Heart left ventricle (tissue), 16 donors: Measurements from ENCODE around the gene SLC35F3. TPM values are rescaled to one million over a fixed set of nuclear protein-coding genes. Genes with fewer than 3 reads are reported as not detected.

Experiments
- ATAC-seq, 4 donors: fragments of 200-7000 bp; cut with Tn5 transposase; one replicate each; pipeline ENCODE4 v1.9.1; 2020 to 2022; ENCODE audit warnings: moderate library complexity in 4 of 4, mild to moderate bottlenecking in 3 of 4, moderate number of reproducible peaks in 1 of 4
- DNase-seq, 5 donors: peaks; one replicate each; pipeline ENCODE4 v3.0.0-alpha.2; 2020
- H3K27ac ChIP-seq, 12 donors: fragments of 200-600 bp; sonication (generic) in 4 of 12; one replicate each; pipeline versions ENCODE4 v1.5.0 to v1.8.0; 2016 to 2022; ENCODE audit warnings: mild to moderate bottlenecking in 2 of 12
- H3K27me3 ChIP-seq, 9 donors: fragments of 200-600 bp; sonication (generic) in 2 of 9; one replicate each; pipeline versions ENCODE4 v1.5.1 to v1.8.0; 2016 to 2022; ENCODE audit warnings: mild to moderate bottlenecking in 3 of 9
- H3K36me3 ChIP-seq, 9 donors: fragments of 200-600 bp; sonication (generic) in 2 of 9; one replicate each; pipeline versions ENCODE4 v1.5.0 to v1.8.0; 2018 to 2022; ENCODE audit warnings: mild to moderate bottlenecking in 2 of 9
- H3K4me1 ChIP-seq, 12 donors: fragments of 200-600 bp; sonication (generic) in 4 of 12; one replicate each; pipeline versions ENCODE4 v1.5.0 to v1.8.0; 2016 to 2022; ENCODE audit warnings: mild to moderate bottlenecking in 3 of 12
- H3K4me3 ChIP-seq, 12 donors: fragments of 200-600 bp; sonication (generic) in 4 of 12; one replicate each; pipeline versions ENCODE4 v1.5.0 to v1.8.0; 2017 to 2022; ENCODE audit warnings: mild to moderate bottlenecking in 9 of 12, moderate library complexity in 4 of 12
- H3K9me3 ChIP-seq, 12 donors: fragments of 200-600 bp; sonication (generic) in 4 of 12; one replicate each; pipeline versions ENCODE4 v1.5.0 to v1.8.0; 2016 to 2022; ENCODE audit warnings: mild to moderate bottlenecking in 1 of 12
- POLR2A ChIP-seq, 2 donors: fragments of 450-650 bp; IDR thresholded peaks; one replicate each; pipeline ENCODE4 v1.6.1; 2017; ENCODE audit warnings: antibody characterized with exemption in 2 of 2, mild to moderate bottlenecking in 2 of 2, moderate library complexity in 2 of 2
- WGBS, 4 donors: extraction: QIAGEN DNeasy Blood & Tissue Kit in 2 of 4; methylation state at CpG; one replicate each; pipeline versions ENCODE4 v1.1.5 to v1.1.7; 2013 to 2018; 5-methylcytosine and 5-hydroxymethylcytosine counted together
- intact Hi-C, 10 donors: fragments of 100-400 bp; cut with DNase I; formaldehyde crosslinking; loops; one replicate each; pipeline versions ENCODE4 v1.11.1 to v1.14.2; 2022
- polyA plus RNA-seq, 2 donors: library from polyadenylated mRNA; stranded (reverse); fragments of 200-250 nt; gene quantifications; one replicate each; pipeline ENCODE4 v1.2.3, GENCODE V29; 2013
- total RNA-seq, 9 donors: library from RNA; depleted of rRNA in 2 of 9; stranded (reverse); fragments of >200 nt in 2 of 9; fragmentation: NEBNext Ultra II Directional in 3 of 9; extraction: Animal tissue kit (Norgen Biotek cat#: 25700) in 3 of 9; gene quantifications; one replicate each; pipeline versions ENCODE4 v1.1.0 to v1.2.4, GENCODE V29; 2016 to 2023
- TF ChIP-seq, protein P1 (sequence below), 12 donors: fragments of 200-600 bp; sonication (generic) in 4 of 12; IDR thresholded peaks; one replicate each; pipeline versions ENCODE4 v1.5.0 to v1.8.0; 2018 to 2022; ENCODE audit warnings: antibody characterized with exemption in 12 of 12, mild to moderate bottlenecking in 5 of 12
- donor health status: ischemic (EF 13 %, LVEDD 7.1; RV severe dilation, severe dysfunction).
- donor health status: healthy with polysubstance abuse.
- donor health status: DM: no; HTN: yes; CAD: no.
- donor health status: DM: no; HTN: no; CAD: no.
- donor health status: ischemic (EF 25% LVEDD 6.9; RV normal size, moderate dysfunction).
- donor health status: ischemic (EF 25% LVEDD 5.7; RV mildly dilated, moderate dysfunction).
- donor health status: healthy.
- donor health status: DM: yes; HTN: yes; CAD: no.
- donor health status: ischemic (EF 35%, LVEDD 5.7; RV mildly dilated, moderate dysfunction).
- donor health status: nonischemic (EF 11% LVEDD 7.7; RV severe dilation, severe dysfunction).
- donor health status: DM: yes; HTN: yes; CAD: no.
- donor health status: PGD.
- donor health status: ischemic (EF 29% LVEDD 5.4; RV normal size, mild dysfunction).
- donor health status: nonischemic (EF 23%, LVEDD 6.1; RV moderate dilation, normal function).

The SLC35F3 gene
- total and polyA plus RNA-seq, 11 donors, result 0.03 to 0.11 (median 0.11) TPM; not detected in 8

- no peaks in the 10 kb centered on the region for H3K4me1 ChIP-seq
- H3K9me3 ChIP-seq, result peaks cover 0 to 2% (median 0%) of the 10 kb centered on the region in 12 donors
- H3K36me3 ChIP-seq, result no peaks in the 10 kb centered on the region
- 81 to 86% (median 85%) methylated on average over 13 of the region's 13 CpGs for WGBS, 4 donors
- H3K27ac ChIP-seq, result no peak overlapping the region
- no peak for ATAC-seq
- DNase-seq, result no peak
- no peak overlapping the region for H3K4me3 ChIP-seq
- TF ChIP-seq, protein P1, sequence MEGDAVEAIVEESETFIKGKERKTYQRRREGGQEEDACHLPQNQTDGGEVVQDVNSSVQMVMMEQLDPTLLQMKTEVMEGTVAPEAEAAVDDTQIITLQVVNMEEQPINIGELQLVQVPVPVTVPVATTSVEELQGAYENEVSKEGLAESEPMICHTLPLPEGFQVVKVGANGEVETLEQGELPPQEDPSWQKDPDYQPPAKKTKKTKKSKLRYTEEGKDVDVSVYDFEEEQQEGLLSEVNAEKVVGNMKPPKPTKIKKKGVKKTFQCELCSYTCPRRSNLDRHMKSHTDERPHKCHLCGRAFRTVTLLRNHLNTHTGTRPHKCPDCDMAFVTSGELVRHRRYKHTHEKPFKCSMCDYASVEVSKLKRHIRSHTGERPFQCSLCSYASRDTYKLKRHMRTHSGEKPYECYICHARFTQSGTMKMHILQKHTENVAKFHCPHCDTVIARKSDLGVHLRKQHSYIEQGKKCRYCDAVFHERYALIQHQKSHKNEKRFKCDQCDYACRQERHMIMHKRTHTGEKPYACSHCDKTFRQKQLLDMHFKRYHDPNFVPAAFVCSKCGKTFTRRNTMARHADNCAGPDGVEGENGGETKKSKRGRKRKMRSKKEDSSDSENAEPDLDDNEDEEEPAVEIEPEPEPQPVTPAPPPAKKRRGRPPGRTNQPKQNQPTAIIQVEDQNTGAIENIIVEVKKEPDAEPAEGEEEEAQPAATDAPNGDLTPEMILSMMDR (IDR thresholded peaks at IDR 0.05), result no peak
- no peak for TF ChIP-seq POLR2A (IDR thresholded peaks at IDR 0.05)
- H3K27me3 ChIP-seq, result peaks cover 0 to 47% (median 8%) of the 10 kb centered on the region in 9 donors
- intact Hi-C loops, result no loop called here
Observed at GRCh38 chr1:234125714-234126113, 221.2 kb downstream of the SLC35F3 start.

DNA sequence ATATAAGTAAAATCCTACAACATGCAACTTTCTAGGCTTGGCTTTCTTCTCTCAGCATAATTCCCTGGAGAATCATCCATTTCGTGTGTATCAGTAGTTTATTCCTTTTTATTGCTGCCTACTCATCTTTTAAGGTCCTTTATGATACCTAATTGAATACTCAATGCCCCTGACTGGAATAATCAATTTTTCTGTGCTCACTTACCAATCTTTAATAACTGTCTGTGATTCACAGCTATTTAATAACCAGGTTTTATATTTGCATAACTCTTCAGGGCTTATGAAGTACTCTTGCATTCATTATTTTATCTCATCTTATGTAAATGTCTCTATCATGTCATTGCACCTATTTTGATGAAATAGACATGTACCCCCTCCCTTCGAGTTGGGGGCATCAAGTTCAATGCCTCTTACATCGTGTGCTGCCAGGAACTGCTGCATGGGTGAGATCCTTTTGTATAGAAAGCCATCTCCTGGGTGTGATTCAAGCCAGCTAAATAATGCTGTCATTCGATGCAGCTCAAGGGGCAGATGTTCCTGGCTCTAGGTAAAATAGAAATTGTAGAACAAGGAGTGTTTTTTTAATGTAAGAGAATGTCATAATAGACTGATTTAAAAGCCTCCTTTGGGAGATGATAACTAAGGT, 222.7 kb downstream of the SLC35F3 start:
- no peak for TF ChIP-seq POLR2A (IDR thresholded peaks at IDR 0.05)
- TF ChIP-seq, protein P1 (IDR thresholded peaks at IDR 0.05), result no peak
- no peak for DNase-seq
- Histone ChIP-seq H3K4me3 (no peak overlapping the region), H3K9me3 (peaks cover 0 to 2% (median 0%) of the 10 kb centered on the region in 12 donors), H3K27ac (no peak overlapping the region), H3K27me3 (peaks cover 0 to 47% (median 8%) of the 10 kb centered on the region in 9 donors), H3K36me3 (no peaks in the 10 kb centered on the region), H3K4me1 (no peaks in the 10 kb centered on the region)
- 46 to 55% (median 48%) methylated on average over 4 of the region's 4 CpGs for whole genome bisulfite sequencing, 4 donors
- ATAC-seq, result no peak
- intact Hi-C loops, result no loop called here

- ATAC-seq, result no peak
- H3K27me3 ChIP-seq, result peaks cover 0 to 11% (median 3%) of the 10 kb centered on the region in 9 donors
- H3K4me1 ChIP-seq, result no peaks in the 10 kb centered on the region
- 91 to 95% (median 94%) methylated on average over 2 of the region's 2 CpGs for WGBS, 4 donors
- TF ChIP-seq, protein P1 (IDR thresholded peaks at IDR 0.05), result no peak
- no peaks in the 10 kb centered on the region for H3K9me3 ChIP-seq
- H3K27ac ChIP-seq, result no peak overlapping the region
- no peaks in the 10 kb centered on the region for H3K36me3 ChIP-seq
- intact Hi-C loops, result no loop called here
- no peak overlapping the region for H3K4me3 ChIP-seq
- no peak for DNase-seq
Observed at GRCh38 chr1:234132795-234133194, 228.3 kb downstream of the SLC35F3 start.

GRCh38 chr1:234134878-234135277, 230.4 kb downstream of the SLC35F3 start:
- Histone ChIP-seq H3K36me3 (no peaks in the 10 kb centered on the region), H3K27me3 (peaks cover 0 to 8% (median 0%) of the 10 kb centered on the region in 9 donors), H3K9me3 (no peaks in the 10 kb centered on the region), H3K4me1 (no peaks in the 10 kb centered on the region), H3K4me3 (no peak overlapping the region), H3K27ac (no peak overlapping the region)
- DNase-seq, result no peak
- intact Hi-C loops, result no loop called here
- WGBS, 4 donors, result 80 to 82% (median 82%) methylated on average over 5 of the region's 5 CpGs
- TF ChIP-seq POLR2A (IDR thresholded peaks at IDR 0.05), result no peak
- TF ChIP-seq, protein P1 (IDR thresholded peaks at IDR 0.05), result no peak
- no peak for ATAC-seq
